AML-193 (cell line): ENCODE data around the gene ACOT2.
"Not testable (repeated sequence)": the region's sequence is repeated elsewhere in the genome, so short reads cannot be mapped to it uniquely, and the experiment has no call there.

Experiments
- DNase-seq, 2 experiments: peaks; one replicate each; lab custom pipeline; 2025; lab: John Stamatoyannopoulos, UW

Gene ACOT2

GRCh38 chr14:73567951-73568885 is 795 bp upstream of the ACOT2 start:
- DNase-seq = no peak

GRCh38 chr14:73568886-73569184 is 178 bp upstream of the ACOT2 start:
- DNase-seq = not testable (repeated sequence)

- DNase-seq = peak; percentile 17 to 20
Measured at GRCh38 chr14:73570913-73571312, 1.9 kb downstream of the ACOT2 start.

- DNase-seq = not testable (repeated sequence)
Measured at GRCh38 chr14:73573034-73573433, 4.0 kb downstream of the ACOT2 start.

GRCh38 chr14:73573740-73574139 is 4.7 kb downstream of the ACOT2 start:
- not testable (repeated sequence) for DNase-seq

GRCh38 chr14:73574251-73574650 is 5.2 kb downstream of the ACOT2 start:
- DNase-seq = not testable (repeated sequence)

GRCh38 chr14:73576391-73576790 is 7.4 kb downstream of the ACOT2 start:
- no peak for DNase-seq

- not testable (repeated sequence) for DNase-seq
Measured at GRCh38 chr14:73577214-73577613, 8.2 kb downstream of the ACOT2 start.

- not testable (repeated sequence) for DNase-seq
Measured at GRCh38 chr14:73582102-73582979, 13.3 kb downstream of the ACOT2 start.

GRCh38 chr14:73588695-73589094 is 19.7 kb downstream of the ACOT2 start:
- DNase-seq = no peak

GRCh38 chr14:73589116-73589515 is 20.1 kb downstream of the ACOT2 start:
- DNase-seq = no peak

- not testable (repeated sequence) for DNase-seq
Measured at GRCh38 chr14:73590673-73591004, 21.6 kb downstream of the ACOT2 start.

- peak in 1 of 2 experiments; percentile 9 for DNase-seq
Measured at GRCh38 chr14:73591690-73592449, 22.9 kb downstream of the ACOT2 start, which contains the start of gene ACOT4. ACOT4 (plus strand) TSS chr14:73591873; CDS start chr14:73591960, 87 bp downstream.

GRCh38 chr14:73594491-73594890 is 25.5 kb downstream of the ACOT2 start:
- no peak for DNase-seq

GRCh38 chr14:73599499-73599898 is 30.5 kb downstream of the ACOT2 start:
- DNase-seq = no peak

- no peak for DNase-seq
Measured at GRCh38 chr14:73602994-73603393, 34.0 kb downstream of the ACOT2 start.

- DNase-seq = no peak
Measured at GRCh38 chr14:73606271-73606670, 37.3 kb downstream of the ACOT2 start.

GRCh38 chr14:73607241-73607640 is 38.2 kb downstream of the ACOT2 start:
- DNase-seq = no peak

- no peak for DNase-seq
Measured at GRCh38 chr14:73610687-73611086, 41.7 kb downstream of the ACOT2 start.

GRCh38 chr14:73612339-73613045 is 43.5 kb downstream of the ACOT2 start, which contains the start of gene ACOT6:
ACOT6 (plus strand) TSS chr14:73612517; CDS start chr14:73612572, 55 bp downstream.
- peak; percentile 33 to 56 for DNase-seq

GRCh38 chr14:73613046-73613383 is 44.0 kb downstream of the ACOT2 start:
- no peak for DNase-seq
